Heart right ventricle (tissue), 16 donors: ENCODE data around the gene IL17C. TPM values are rescaled to one million over a fixed set of nuclear protein-coding genes. Genes with fewer than 3 reads are reported as not detected.
A peak's percentile ranks its signal among the peaks of the same experiment; 100 is the strongest.

Experiments
- ATAC-seq, 8 donors: fragments of 200-7000 bp; cut with Tn5 transposase; one replicate each; pipeline ENCODE4 v1.9.1; 2020; ENCODE audit warnings: mild to moderate bottlenecking in 8 of 8, moderate library complexity in 8 of 8, moderate number of reproducible peaks in 1 of 8
- DNase-seq, 2 donors: peaks; one replicate each; pipeline ENCODE4 v3.0.0-alpha.2; 2020
- H3K27ac ChIP-seq, 10 donors: fragments of 200-600 bp; sonication (generic) in 2 of 10; one replicate each; pipeline versions ENCODE4 v1.5.0 to v1.8.0; 2020 to 2022; ENCODE audit warnings: mild to moderate bottlenecking in 3 of 10
- H3K27me3 ChIP-seq, 7 donors: fragments of 200-600 bp; one replicate each; pipeline ENCODE4 v1.8.0; 2021 to 2022; ENCODE audit warnings: mild to moderate bottlenecking in 2 of 7
- H3K36me3 ChIP-seq, 9 donors: fragments of 200-600 bp; sonication (generic) in 1 of 9; one replicate each; pipeline versions ENCODE4 v1.5.0 to v1.8.0; 2020 to 2022; ENCODE audit warnings: mild to moderate bottlenecking in 2 of 9
- H3K4me1 ChIP-seq, 9 donors: fragments of 200-600 bp; sonication (generic) in 1 of 9; one replicate each; pipeline versions ENCODE4 v1.5.0 to v1.8.0; 2020 to 2022; ENCODE audit warnings: mild to moderate bottlenecking in 4 of 9
- H3K4me3 ChIP-seq, 10 donors: fragments of 200-600 bp; sonication (generic) in 2 of 10; one replicate each; pipeline versions ENCODE4 v1.5.0 to v1.8.0; 2020 to 2022; ENCODE audit warnings: mild to moderate bottlenecking in 7 of 10, moderate library complexity in 2 of 10
- H3K9me3 ChIP-seq, 11 donors: fragments of 200-600 bp in 10 of 11; sonication (generic) in 2 of 11; one replicate each; pipeline versions ENCODE4 v1.5.0 to v1.8.0; 2013 to 2022; ENCODE audit warnings: mild to moderate bottlenecking in 2 of 11, control low read depth in 1 of 11, moderate library complexity in 1 of 11
- WGBS, 2 donors: extraction: QIAGEN DNeasy Blood & Tissue Kit; methylation state at CpG; one replicate each; pipeline ENCODE4 v1.1.7; 2013; ENCODE audit warnings: inconsistent platforms in 1 of 2; 5-methylcytosine and 5-hydroxymethylcytosine counted together
- intact Hi-C, 10 donors: fragments of 100-400 bp; cut with DNase I; formaldehyde crosslinking; loops; one replicate each; pipeline versions ENCODE4 v1.11.1 to v1.14.2; 2022
- polyA plus RNA-seq, 2 donors: library from polyadenylated mRNA; stranded (reverse); fragments of 200-250 nt; gene quantifications; one replicate each; pipeline ENCODE4 v1.2.3, GENCODE V29; 2013
- total RNA-seq, 10 donors: library from RNA; stranded (reverse); fragmentation: NEBNext Ultra II Directional in 3 of 10; extraction: Animal tissue kit (Norgen Biotek cat#: 25700) in 3 of 10; gene quantifications; one replicate each; pipeline versions ENCODE4 v1.2.1 to v1.2.4, GENCODE V29; 2021 to 2023
- TF ChIP-seq, protein P1 (sequence below), 9 donors: fragments of 200-600 bp; sonication (generic) in 2 of 9; IDR thresholded peaks; one replicate each; pipeline versions ENCODE4 v1.5.0 to v1.8.0; 2021 to 2022; ENCODE audit warnings: antibody characterized with exemption in 9 of 9, mild to moderate bottlenecking in 5 of 9, moderate library complexity in 1 of 9
- donor health status: Arrhythmogenic right ventricular cardiomyopathy.
- donor health status: ischemic (EF 13 %, LVEDD 7.1; RV severe dilation, severe dysfunction).
- donor health status: healthy with polysubstance abuse.
- donor health status: DM: no; HTN: yes; CAD: no.
- donor health status: DM: no; HTN: no; CAD: no.
- donor health status: ischemic (EF 25% LVEDD 6.9; RV normal size, moderate dysfunction).
- donor health status: ischemic (EF 25% LVEDD 5.7; RV mildly dilated, moderate dysfunction).
- donor health status: healthy.
- donor health status: DM: yes; HTN: yes; CAD: no.
- donor health status: Ischemic cardiomyopathy.
- donor health status: ischemic (EF 35%, LVEDD 5.7; RV mildly dilated, moderate dysfunction).
- donor health status: nonischemic (EF 11% LVEDD 7.7; RV severe dilation, severe dysfunction).
- donor health status: DM: yes; HTN: yes; CAD: no.
- donor health status: PGD.
- donor health status: ischemic (EF 29% LVEDD 5.4; RV normal size, mild dysfunction).
- donor health status: nonischemic (EF 23%, LVEDD 6.1; RV moderate dilation, normal function).

IL17C gene
- total and polyA plus RNA-seq, 12 donors = not detected

DNA sequence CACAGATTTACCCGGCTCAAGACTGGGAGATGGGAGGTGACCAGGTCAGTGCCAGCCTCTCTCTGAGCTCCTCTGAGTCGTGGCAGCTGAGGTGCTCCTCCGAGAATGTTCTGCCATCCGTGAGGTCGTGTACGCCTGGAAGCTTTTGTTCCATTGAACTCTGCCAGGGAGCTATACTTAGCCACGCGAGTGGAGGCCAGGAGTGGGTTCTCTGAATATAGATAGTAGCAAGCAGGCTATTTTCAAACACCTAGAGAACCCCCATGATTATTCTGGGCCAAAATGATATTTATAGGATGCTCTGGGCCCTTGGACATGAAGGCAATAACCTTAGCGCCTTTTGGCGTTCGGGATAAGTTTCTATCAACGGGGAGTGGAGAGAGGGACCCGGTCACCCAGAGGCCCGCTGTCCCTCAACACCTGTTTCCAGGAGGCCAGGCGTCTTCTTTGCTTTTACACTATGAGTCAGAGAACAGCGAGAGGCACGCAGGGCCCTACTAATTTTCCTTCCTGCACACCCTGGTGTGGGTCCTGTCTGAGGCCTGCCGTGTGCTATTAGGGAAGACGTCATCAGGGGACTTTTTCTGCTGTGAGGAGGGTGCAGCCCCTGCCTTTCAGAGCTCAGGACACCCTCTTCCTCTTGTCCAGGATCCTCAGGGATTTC is 35.5 kb downstream of the IL17C start:
- TF ChIP-seq, protein P1, sequence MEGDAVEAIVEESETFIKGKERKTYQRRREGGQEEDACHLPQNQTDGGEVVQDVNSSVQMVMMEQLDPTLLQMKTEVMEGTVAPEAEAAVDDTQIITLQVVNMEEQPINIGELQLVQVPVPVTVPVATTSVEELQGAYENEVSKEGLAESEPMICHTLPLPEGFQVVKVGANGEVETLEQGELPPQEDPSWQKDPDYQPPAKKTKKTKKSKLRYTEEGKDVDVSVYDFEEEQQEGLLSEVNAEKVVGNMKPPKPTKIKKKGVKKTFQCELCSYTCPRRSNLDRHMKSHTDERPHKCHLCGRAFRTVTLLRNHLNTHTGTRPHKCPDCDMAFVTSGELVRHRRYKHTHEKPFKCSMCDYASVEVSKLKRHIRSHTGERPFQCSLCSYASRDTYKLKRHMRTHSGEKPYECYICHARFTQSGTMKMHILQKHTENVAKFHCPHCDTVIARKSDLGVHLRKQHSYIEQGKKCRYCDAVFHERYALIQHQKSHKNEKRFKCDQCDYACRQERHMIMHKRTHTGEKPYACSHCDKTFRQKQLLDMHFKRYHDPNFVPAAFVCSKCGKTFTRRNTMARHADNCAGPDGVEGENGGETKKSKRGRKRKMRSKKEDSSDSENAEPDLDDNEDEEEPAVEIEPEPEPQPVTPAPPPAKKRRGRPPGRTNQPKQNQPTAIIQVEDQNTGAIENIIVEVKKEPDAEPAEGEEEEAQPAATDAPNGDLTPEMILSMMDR (IDR thresholded peaks at IDR 0.05) = no peak
- 49 to 69% methylated on average over 19 of the region's 19 CpGs for WGBS, 2 donors
- no peak overlapping the region for H3K4me3 ChIP-seq
- H3K36me3 ChIP-seq = peaks cover 0 to 23% (median 0%) of the 10 kb centered on the region in 9 donors
- peaks cover 0 to 37% (median 17%) of the 10 kb centered on the region in 9 donors for H3K4me1 ChIP-seq
- DNase-seq (peak; percentile 57 to 58), ATAC-seq (peak; percentile 60 to 90 (median 80))
- H3K9me3 ChIP-seq = no peaks in the 10 kb centered on the region
- H3K27ac ChIP-seq = peak overlapping the region in 9 of 10 donors; percentile 18 to 86 (median 78)
- peaks cover 0 to 10% (median 0%) of the 10 kb centered on the region in 7 donors for H3K27me3 ChIP-seq
- intact Hi-C loops = no loop called here

DNA sequence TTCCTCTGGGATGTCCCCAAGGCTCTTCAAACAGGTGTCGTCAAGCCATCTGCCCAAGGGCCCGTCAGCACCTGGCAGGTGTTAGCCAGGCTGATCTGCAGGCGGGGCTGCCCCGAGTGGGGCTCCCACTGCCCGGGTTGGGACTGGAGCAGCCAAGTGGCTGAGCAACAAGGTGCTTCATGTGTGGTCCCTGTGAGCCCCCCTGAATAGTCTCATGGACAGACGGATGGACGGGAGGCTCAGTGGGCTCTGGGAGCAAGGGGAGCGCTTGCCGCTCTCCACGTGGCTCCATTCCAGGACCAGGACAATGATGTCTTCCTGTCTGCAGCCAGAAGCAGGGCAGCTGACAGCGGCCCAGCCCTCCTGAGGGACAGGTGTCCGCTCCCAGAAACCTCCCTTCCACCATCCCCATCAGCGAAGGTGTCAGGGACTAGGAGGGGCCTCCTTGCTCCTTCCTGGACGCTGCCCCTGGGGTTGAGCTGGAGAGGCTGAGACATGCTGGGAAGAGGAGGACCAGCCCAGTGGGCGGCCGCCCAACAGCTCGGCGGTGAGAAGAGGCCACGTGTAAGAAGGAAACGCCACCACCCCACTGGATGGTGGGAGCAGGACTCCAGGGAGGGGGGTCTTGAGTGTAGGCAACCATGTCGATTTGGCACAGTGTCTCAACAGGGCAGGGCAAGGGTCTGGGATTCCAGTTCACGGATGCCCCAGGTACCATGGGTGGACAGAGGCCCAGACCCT is 38.3 kb downstream of the IL17C start:
- DNase-seq (no peak), ATAC-seq (no peak)
- TF ChIP-seq, protein P1 (IDR thresholded peaks at IDR 0.05) = no peak
- Histone ChIP-seq H3K36me3 (peaks cover 0 to 30% (median 0%) of the 10 kb centered on the region in 9 donors), H3K9me3 (no peaks in the 10 kb centered on the region), H3K4me1 (peaks cover 0 to 37% (median 17%) of the 10 kb centered on the region in 9 donors), H3K27me3 (peaks cover 0 to 27% (median 0%) of the 10 kb centered on the region in 7 donors), H3K4me3 (no peak overlapping the region), H3K27ac (no peak overlapping the region)
- intact Hi-C loops = no loop called here
- WGBS, 2 donors = 74 to 76% methylated on average over 22 of the region's 22 CpGs

DNA sequence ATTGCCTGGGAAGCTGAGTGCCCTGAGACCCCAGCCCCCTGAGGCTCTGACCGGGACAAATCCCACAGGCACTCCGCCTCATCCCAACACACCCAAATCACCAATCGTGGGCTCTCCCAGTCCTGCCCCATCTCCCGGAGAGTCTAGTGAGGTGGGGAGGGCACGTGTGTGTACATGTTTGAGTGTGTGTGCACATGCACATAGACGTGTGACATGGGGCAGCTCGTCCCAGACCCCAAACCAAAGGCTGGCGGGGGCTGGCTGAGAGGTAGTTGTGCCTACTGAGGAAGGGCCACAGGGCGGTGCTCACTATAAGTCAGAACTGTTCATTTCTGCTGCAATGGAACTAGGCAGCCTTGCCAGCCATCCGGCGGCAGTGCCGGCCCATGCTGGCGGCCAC is 39.3 kb downstream of the IL17C start:
- ATAC-seq = no peak
- peaks cover 0 to 35% (median 0%) of the 10 kb centered on the region in 7 donors for H3K27me3 ChIP-seq

More for the DNA sequence above, 39.3 kb downstream of the IL17C start:
- H3K36me3 ChIP-seq = peaks cover 0 to 30% (median 0%) of the 10 kb centered on the region in 9 donors
- H3K4me3 ChIP-seq = no peak overlapping the region
- TF ChIP-seq, protein P1 (IDR thresholded peaks at IDR 0.05) = no peak
- no peak for DNase-seq
- peaks cover 0 to 29% (median 13%) of the 10 kb centered on the region in 9 donors for H3K4me1 ChIP-seq
- WGBS, 2 donors = 80 to 82% methylated on average over 13 of the region's 13 CpGs
- intact Hi-C loops = no loop called here
- H3K9me3 ChIP-seq = no peaks in the 10 kb centered on the region
- H3K27ac ChIP-seq = no peak overlapping the region
